Measurements from ENCODE around the gene RPA3. TPM values are rescaled to one million over a fixed set of nuclear protein-coding genes. Genes with fewer than 3 reads are reported as not detected.
"Not testable (repeated sequence)": the region's sequence is repeated elsewhere in the genome, so short reads cannot be mapped to it uniquely, and the experiment has no call there.

The RPA3 gene
- total RNA-seq, 2 donors from 2014 or later = 20.3 to 24.8 TPM

DNA sequence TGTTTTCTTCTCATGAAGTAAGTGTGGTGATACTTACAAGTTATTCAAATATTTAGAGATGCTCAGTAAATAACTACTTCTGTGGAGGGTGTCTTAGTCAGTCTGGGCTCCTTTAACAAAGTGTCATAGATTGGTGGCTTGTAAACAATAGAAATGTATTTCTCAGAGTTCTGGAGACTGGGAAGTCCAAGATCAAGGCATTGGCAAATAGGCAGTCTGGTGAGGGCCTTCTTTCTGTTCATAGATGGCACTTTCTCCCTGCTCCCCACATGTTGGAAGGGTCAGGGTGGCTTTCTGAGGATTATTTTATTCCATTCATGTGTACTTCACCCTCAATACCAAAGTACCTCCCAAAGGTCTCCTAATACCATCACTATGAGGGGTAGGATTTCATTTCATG is 18.4 kb downstream of the RPA3 start:
- no peak for ATAC-seq
- DNase-seq = no peak
- intact Hi-C loops (cut with DNase I) = loop anchor here in 1 of 2 donors (5.0 kb wide), 2 partner anchors 42 to 57 kb away; no protein-coding TSS in a partner anchor

DNA sequence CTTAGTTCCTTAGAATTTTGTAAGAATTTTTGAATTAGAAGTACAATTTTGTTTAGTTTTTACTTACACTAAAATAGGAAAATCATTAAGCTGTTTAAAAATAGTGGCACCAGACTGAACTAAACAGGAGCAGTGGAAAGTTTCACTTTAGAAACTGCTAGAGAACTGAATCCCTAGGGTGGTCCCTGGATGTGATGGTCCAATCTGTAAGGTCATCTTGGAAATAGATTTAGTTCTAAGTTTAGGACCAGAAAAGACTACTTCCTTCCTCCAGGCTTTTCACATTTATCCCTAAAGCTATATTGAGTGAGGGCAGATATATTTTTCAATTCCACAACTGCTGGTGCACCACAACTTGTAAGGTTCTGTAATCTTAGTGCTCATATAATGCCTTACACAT is 19.0 kb downstream of the RPA3 start:
- no peak for DNase-seq
- intact Hi-C loops (cut with DNase I) = loop anchor here in 1 of 2 donors (5.0 kb wide), 2 partner anchors 43 to 58 kb away; no protein-coding TSS in a partner anchor

DNA sequence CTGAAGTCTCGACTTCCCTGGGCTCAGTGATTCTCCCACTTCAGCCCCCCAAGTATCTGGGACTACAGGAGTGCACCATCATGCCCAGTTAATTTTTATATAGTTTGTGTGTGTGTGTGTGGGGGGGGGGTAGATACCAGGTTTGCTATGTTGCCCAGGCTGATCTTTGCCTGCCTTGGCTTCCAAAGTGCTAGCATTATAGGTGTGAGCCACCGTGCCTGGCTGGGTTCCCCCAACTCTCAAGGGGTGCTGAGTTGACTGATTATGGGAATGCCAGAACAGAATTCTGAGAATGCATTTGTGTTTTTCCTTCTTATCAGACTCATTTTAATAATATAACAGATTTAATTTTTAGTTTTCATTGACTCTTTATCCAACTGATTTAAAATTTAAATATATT is 19.5 kb downstream of the RPA3 start:
- ATAC-seq (peak in 1 of 2 donors; percentile 64), DNase-seq (no peak)
- intact Hi-C loops (cut with DNase I) = loop anchor here in 1 of 2 donors (5.0 kb wide), 2 partner anchors 43 to 58 kb away; no protein-coding TSS in a partner anchor

More for the DNA sequence above, 19.0 kb downstream of the RPA3 start:
- ATAC-seq = peak in 1 of 2 donors; percentile 35

DNA sequence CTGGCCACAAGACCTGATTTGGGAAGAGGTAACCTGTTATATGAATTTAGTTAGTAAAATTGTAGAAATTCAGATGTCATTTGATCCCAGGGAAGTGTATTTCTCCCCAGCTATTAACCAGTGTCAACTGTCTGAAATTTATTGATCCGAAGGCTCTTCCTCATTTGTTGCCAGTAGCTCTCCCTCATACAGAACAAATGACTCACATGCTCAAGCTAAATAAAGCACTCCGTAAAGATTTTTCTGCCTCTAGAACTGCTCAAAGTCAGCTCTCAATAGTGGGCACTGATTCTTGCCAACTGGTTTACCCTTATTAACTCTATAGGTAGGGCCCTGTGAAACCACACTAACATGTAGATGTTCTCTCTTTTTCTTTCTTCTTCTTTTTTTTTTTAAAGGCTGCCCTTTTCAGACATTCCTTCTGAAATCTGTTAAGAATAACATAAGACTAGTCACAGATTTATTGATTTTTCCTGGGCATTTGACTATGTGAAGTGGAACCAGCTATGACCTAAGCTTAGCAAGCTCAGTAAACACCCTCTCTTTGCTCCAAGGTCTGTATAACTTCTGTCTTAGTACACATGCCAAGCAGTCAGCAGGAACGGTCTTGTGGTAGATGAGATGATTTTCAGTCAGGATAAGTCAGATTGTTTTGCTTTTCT is 21.8 kb downstream of the RPA3 start:
- intact Hi-C loops (cut with DNase I) = loop anchor here in 1 of 2 donors (5.0 kb wide), 2 partner anchors 46 to 61 kb away; no protein-coding TSS in a partner anchor
- peak in 1 of 2 donors; percentile 19 for ATAC-seq
- DNase-seq = no peak

DNA sequence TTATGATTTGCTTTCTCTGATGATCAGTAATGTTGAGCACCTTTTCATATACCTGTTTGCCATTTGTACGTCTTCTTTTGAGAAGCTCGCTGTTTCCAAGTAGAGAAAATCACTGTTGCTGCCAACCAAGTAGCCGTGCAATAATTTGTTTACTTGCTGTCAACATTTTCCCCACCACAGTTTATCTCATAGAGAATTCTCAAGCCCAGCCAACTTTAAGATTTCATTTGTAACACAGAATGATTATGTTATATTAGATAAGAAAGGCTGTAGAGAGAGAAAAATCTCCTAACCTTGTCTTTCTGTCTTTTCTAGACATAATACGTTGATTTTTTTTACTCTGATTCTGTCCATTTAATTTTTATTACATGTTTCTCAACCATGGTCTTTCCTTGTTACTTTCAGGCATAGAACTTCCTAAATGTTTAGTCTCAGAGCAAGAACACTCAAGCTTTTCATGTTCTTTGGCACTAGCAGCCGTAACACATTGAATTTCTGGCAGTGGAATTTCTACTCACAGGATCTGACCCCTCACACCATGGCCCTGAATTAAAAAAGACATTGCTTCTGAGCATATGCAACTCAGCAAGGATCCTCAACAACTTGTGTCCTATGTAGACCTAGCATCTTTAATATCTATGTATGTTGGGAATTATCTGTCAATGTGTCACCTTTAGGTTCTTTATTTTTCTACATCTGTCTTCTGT is 23.1 kb downstream of the RPA3 start:
- DNase-seq (no peak), ATAC-seq (peak in 1 of 2 donors; percentile 49)
- intact Hi-C loops (cut with DNase I) = loop anchor here in 1 of 2 donors (5.0 kb wide), 2 partner anchors 47 to 62 kb away; no protein-coding TSS in a partner anchor

DNA sequence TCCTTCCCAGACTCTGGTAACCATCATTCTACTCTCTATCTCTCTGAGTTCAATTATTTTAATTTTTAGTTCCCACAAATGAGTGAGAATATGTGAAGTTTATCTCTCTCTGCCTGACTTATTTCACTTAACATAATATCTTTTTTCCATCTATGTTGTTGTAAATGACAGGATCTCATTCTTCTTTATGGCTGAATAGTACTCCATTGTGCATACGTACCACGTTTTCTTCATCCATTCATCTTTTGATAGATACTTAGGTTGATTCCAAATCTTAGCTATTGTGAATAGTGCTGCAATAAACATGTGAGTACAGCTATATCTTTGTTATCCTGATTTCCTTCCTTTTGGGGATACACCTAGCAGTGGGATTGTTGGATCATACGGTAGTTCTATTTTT is 23.9 kb downstream of the RPA3 start:
- DNase-seq = no peak
- intact Hi-C loops (cut with DNase I) = no loop called here
- ATAC-seq = no peak

DNA sequence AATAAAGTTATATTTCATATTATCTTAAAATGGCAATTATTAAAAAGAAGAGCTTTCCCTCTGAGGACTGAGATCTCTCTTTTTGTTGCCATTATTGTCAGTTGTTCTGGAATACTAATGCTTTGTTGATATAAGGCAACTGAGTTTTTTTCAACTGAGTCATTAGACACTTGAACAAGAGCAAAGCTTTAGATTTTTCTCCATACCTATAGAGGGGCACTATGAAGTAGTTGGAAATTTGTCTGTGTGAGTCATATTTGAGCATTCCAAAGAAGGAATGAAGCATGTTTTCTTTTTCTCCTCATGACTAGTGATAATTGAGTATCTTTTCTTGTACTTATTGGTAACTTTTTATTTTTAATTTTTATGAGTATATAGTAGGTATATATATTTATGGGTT is 24.5 kb downstream of the RPA3 start:
- ATAC-seq = no peak
- intact Hi-C loops (cut with DNase I) = no loop called here
- no peak for DNase-seq

DNA sequence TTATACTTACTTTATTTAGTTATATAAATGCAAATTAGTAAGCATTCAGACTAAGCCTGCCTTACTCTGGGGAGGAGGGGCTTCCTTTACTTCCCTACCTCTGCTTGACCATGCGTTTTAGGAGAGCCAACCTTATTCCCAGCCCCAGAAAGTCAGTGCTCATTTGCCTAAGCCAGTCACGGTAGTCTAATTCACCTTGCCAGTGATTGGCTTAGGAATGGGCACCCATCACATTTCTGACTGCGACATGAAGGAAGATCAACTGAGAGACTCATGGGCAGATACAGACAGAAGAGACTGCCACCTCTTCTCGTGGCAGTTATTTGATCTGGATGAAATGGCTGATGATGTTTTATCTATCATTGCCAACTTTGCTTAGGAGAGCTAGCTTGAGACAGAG is 29.5 kb downstream of the RPA3 start:
- intact Hi-C loops (cut with DNase I) = no loop called here
- DNase-seq (no peak), ATAC-seq (no peak)

DNA sequence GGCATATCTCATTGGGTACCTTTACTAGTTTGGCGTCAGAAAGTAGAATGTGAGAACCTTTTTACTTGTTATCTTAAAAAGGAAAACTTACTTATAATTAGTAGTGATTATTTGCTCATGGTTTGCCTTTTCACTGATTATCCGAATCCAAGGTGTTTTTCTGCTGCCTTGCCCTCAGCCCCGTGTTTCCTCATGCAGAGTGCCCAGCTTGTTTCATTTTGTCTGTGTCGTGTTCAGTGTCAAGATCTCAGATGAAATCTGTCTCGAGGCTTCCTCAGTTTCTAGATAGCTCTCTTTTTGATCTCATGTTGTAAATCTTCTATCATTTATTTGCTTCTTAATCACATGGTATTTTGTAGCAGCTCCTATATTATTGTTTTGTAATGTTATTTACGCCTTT is 30.1 kb downstream of the RPA3 start:
- DNase-seq = no peak
- no peak for ATAC-seq
- intact Hi-C loops (cut with DNase I) = no loop called here

DNA sequence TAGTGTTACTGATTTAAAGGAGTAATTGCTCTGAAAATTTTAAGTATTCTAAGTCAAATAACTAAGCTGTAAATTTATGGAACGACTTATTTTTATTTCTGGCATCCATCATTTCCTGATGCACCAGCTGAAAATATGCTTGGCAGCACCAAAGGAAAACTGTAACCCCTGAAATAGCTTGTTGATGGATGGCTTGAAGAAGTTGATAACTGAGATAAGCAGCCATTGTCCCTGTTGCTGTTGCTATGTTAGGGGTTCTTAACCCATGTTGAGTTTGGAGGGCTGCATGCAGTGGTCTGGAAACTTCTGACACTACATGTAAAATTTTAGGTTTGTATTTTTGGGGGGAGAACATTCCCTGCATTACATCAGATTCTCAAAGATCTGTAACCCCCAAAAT is 30.6 kb downstream of the RPA3 start:
- ATAC-seq (peak; percentile 24 to 53), DNase-seq (no peak)
- intact Hi-C loops (cut with DNase I) = no loop called here

DNA sequence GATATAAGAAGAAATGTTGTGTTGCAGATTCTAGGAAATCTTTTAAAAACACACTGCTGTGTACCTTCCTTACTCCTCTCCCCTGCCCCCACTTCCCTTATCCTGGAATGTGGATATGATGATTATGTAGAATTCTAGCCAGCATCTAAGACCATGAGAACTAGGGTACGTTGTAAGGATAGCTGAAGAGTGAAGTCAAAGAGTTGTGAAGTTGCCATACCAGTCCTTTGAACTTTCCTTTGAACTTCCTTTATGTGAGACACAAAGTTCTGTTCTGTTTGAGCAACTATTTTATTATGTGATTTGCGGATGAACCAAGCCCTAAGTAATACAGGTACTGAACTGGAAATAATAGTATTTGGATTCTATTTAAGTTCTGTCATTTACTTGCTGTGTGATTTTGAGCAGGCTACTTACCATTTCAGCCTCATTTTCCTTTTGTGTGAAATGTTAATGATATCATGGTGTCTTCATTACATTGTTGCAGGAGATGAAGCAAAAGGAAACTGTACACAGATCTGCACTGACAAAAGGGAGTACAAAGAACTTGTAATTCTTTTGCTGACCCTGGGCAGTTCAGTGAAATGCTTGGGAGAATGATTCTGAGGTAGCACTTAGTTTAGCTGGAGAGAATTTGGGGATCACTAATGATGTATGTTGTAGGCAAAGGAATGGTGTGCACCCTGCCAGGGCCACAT is 31.4 kb downstream of the RPA3 start:
- DNase-seq (no peak), ATAC-seq (no peak)
- intact Hi-C loops (cut with DNase I) = no loop called here

DNA sequence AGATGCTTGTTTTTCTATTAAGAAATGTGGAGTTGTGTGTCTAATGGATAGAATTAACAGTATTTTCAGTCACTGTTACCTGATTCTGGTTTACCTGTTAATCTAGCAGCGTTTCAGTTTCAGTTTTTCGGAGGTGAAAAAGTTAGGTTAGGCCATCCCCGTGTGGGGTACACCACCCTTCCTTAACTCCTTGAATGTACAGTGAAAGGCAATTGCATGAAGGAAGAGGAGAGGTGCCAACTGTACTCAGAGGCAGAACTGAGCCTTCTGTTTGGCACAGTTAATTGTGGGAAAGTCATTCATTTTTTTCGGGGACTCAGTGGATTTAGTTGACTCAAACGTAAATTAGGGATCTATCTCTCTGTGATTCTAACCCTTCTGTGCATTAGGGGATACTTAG is 35.5 kb downstream of the RPA3 start:
- intact Hi-C loops (cut with DNase I) = loop anchor here (1.0 to 5.0 kb wide), 2 partner anchors 78 to 79 kb away; no protein-coding TSS in a partner anchor
- no peak for ATAC-seq

DNA sequence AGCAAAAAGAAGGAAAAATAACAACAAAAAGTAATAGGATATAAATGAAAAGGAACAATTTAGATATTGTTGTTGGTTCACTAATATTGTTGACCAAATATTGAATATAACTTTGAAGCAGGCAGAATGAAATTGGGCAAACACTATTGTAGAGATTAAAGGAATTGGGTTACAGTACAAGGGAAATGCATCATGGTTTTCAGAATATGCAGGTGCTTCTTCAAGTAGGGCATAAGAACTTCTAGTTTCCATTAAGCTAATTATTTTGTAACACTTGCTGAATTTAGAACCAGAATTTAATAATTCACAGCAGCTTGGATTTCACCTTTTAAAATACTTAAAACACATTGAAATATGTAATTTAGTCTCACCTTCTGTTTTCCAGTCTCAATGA is 36.5 kb downstream of the RPA3 start:
- DNase-seq (no peak), ATAC-seq (no peak)
- intact Hi-C loops (cut with DNase I) = loop anchor here (1.0 to 5.0 kb wide), 2 partner anchors 79 to 80 kb away; no protein-coding TSS in a partner anchor

More for the DNA sequence above, 35.5 kb downstream of the RPA3 start:
- no peak for DNase-seq

DNA sequence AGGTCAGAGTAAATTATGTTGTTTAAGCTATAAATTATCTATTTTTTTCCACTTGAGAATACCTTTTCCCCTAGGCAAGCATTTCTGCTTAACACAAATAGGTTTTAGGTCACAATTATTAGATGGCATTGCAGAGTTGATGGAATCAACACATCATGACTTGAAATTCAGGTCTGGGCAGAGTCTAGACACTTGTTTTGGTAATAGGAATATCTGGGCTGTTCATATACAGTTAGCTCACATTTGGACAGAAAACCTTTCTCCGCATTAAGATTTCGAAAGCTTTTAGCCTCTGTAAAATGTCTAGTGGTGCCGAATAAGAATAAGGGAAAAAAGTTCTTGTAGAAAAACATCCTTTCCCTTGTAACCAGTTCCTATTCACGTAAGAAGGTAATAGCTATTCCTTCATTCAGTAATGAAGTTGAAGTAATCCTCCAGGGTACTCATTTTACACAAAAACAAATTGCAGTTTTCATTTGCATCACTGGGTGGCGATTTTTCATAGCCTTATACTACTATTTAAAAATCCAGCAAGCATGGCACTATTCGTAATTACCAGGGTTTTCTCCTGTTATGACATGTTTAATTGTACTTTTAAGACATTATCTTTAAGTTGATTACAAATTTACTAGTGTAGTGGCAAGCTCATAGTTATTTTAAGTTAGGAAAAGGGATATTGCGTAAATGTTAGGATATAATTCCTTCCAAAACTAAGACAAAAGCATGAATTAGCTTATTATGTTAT is 37.0 kb downstream of the RPA3 start:
- ATAC-seq = peak; percentile 79 to 91
- no peak for DNase-seq
- intact Hi-C loops (cut with DNase I) = loop anchor here in 1 of 2 donors (5.0 kb wide), 1 partner anchor 81 kb away; no protein-coding TSS in a partner anchor

DNA sequence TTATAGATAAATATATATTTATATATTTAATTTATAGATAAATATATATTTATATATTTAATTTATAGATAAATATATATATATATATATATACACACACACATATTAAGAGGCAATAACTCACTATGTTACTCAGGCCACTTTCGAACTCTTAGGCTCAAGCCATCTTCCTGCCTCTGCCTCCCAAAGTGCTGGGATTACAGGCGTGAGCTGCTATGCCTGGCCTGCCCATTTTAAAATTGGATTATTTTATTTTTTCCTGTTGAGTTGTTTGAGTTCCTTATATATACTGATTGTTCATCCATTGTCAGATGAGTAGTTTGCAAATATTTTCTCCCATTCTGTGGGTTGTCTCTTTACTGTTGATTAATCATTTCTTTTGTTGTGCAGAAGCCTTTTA is 38.8 kb downstream of the RPA3 start:
- not testable (repeated sequence) for DNase-seq, ATAC-seq
- intact Hi-C loops (cut with DNase I) = loop anchor here in 1 of 2 donors (5.0 kb wide), 1 partner anchor 83 kb away; no protein-coding TSS in a partner anchor

DNA sequence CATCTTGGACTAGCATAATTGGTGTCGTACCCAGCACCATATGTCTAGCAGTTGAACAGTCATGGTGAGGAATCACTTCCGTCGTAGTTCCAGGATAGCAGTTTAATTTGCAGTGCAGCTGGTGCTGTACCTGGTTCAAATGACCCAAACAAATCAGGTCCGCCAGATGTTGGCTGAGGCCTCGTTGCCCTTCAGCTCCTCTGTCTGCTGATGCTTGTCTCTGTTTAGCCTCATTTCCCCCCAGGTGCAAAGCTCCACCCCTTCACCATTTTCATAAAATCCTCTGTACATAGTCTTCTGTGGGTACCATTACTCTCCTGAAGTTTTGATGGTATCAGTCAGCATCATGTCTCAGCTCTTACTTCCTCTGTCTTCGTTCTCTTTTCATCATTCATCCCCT is 42.7 kb downstream of the RPA3 start:
- ATAC-seq = no peak

DNA sequence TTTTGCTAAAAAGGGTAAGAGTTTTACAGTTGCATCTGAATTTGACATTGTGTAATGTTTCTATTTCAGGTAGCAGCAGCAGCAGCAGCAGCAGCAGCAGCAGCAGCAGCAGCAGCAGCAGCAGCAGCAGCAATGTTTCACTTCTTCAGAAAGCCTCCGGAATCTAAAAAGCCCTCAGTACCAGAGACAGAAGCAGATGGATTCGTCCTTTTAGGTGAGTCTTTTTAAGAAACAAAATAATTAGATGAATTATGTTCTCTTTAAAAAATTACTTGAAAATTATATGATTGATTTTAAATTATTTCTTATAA is 45.2 kb downstream of the RPA3 start:
- intact Hi-C loops (cut with DNase I) = no loop called here
- no peak for ATAC-seq
- no peak for DNase-seq

More for the DNA sequence above, 42.7 kb downstream of the RPA3 start:
- intact Hi-C loops (cut with DNase I) = no loop called here
- DNase-seq = no peak

DNA sequence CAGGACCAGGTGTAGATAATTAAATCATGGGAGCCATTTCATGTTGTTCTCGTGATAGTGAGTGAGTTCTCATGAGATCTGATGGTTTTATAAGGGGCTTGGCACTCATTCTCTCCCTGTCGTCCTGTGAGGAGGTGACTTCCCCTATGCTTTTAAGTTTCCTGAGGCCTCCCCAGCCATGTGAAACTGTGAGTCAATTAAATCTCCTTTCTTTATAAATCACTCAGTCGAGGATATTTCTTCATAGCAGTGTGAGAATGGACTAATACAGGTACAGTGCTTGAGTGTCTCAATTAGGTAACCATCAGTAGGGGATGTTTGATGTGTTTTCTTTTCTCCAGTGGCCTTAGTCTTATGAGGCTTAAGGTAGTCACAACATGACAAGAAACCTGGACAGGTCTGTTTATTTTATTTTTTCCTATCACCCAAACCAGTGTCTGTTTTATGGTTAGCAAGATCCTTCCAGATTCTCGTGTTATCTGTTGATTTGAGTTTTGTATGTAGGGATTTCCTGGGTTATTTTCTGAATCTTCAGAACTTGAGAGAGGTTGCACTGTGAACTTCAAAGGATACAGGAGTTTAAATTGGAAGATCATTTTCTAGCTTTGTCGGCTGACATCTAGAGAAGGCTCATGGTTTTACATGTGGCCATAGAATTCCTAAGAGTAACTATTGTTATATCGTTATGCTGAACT is 45.7 kb downstream of the RPA3 start:
- ATAC-seq = no peak
- intact Hi-C loops (cut with DNase I) = no loop called here
- DNase-seq = no peak

All from left cardiac atrium (tissue), 4 donors.